Progenitor cell of endocrine pancreas (in vitro differentiated cells): Measurements from ENCODE around the gene UVSSA. TPM values are rescaled to one million over a fixed set of nuclear protein-coding genes. Genes with fewer than 3 reads are reported as not detected.
A peak's percentile ranks its signal among the peaks of the same experiment; 100 is the strongest.

ENCODE experiments used
- DNase-seq: peaks from one replicate; pipeline ENCODE4 v3.0.0; 2021; ENCODE audit warnings: low spot score; ENCODE audit not compliant: unreplicated experiment
- H3K27ac Mint-ChIP-seq: 2 replicates; pipeline ENCODE4 v1.8.0; 2021; ENCODE audit warnings: mild to moderate bottlenecking, moderate library complexity, mixed read lengths
- H3K27me3 Mint-ChIP-seq: 2 replicates; pipeline ENCODE4 v1.8.0; 2021; ENCODE audit warnings: mixed read lengths
- H3K36me3 Mint-ChIP-seq: 2 replicates; pipeline ENCODE4 v1.8.0; 2022; ENCODE audit warnings: mixed read lengths; ENCODE audit not compliant: insufficient read depth
- H3K4me1 Mint-ChIP-seq: 2 replicates; pipeline ENCODE4 v1.8.0; 2021; ENCODE audit warnings: low read depth, mixed read lengths
- H3K4me3 Mint-ChIP-seq: 2 replicates; pipeline ENCODE4 v1.8.0; 2021; ENCODE audit warnings: low read depth, mild to moderate bottlenecking, moderate library complexity, mixed read lengths
- H3K9me3 Mint-ChIP-seq: 2 replicates; pipeline ENCODE4 v1.8.0; 2021; ENCODE audit warnings: low read depth, mixed read lengths
- CTCF ChIP-seq: fragments of 200-600 bp; sonication (generic); IDR thresholded peaks from one replicate; pipeline ENCODE4 v1.5.0; 2021; ENCODE audit warnings: antibody characterized with exemption, mild to moderate bottlenecking; ENCODE audit not compliant: unreplicated experiment
- long read RNA-seq: library from polyadenylated mRNA; unstranded; transcript quantifications from one replicate; pipeline ENCODE4 v2.0.0, GENCODE V29; 2020
- total RNA-seq: library from RNA; stranded (reverse); gene quantifications from 2 replicates; pipeline ENCODE4 v1.2.1, GENCODE V29; 2021

Gene UVSSA, protein sequence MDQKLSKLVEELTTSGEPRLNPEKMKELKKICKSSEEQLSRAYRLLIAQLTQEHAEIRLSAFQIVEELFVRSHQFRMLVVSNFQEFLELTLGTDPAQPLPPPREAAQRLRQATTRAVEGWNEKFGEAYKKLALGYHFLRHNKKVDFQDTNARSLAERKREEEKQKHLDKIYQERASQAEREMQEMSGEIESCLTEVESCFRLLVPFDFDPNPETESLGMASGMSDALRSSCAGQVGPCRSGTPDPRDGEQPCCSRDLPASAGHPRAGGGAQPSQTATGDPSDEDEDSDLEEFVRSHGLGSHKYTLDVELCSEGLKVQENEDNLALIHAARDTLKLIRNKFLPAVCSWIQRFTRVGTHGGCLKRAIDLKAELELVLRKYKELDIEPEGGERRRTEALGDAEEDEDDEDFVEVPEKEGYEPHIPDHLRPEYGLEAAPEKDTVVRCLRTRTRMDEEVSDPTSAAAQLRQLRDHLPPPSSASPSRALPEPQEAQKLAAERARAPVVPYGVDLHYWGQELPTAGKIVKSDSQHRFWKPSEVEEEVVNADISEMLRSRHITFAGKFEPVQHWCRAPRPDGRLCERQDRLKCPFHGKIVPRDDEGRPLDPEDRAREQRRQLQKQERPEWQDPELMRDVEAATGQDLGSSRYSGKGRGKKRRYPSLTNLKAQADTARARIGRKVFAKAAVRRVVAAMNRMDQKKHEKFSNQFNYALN
- total RNA-seq, result 32.5 and 39.5 TPM in 2 replicates
- long read RNA-seq, partial matches to known transcripts, result 2 of 9 reads
- long read RNA-seq, other reads (novel, unspliced or antisense), result 6 of 9 reads

DNA sequence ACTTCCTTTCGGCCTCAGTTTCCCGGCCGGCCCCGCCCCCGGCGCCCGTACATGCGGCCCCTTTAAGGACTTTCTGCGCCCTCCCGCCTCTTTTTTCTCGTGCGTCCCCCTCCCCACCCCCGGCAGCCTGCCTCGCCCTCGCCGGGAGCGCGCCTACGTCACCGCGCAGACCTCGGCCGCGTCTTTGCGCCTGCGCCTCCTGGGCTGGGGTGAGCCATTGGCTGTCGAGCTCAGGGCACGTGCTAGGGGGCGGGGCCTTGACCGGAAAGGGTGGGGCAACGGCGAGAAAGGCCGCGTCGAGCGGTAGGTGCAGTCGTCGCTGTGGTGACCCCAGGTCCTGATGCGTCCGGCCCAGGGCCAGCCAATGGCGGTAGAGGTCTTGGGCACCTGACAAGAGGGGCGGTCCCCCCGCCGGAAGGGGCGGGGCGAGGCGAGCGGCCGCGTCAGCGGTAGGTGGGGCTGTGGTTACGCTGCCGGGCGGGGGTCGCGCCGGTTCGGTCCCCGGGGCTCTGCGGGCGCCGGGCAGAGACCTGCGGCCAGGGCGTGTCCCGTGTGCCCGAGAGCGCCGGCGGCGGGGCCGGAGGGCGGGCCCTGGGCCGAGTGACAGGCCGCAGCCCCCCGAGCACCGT lies at the start of gene UVSSA:
TSS of gene UVSSA (plus strand) at position 428 of the 629 bp plus-strand sequence. CDS start 884 bp downstream, outside the sequence.
- no peak for TF ChIP-seq CTCF
- H3K4me1 Mint-ChIP-seq, result peaks cover 24% of the 10 kb centered on the region
- no peaks in the 10 kb centered on the region for H3K27me3 Mint-ChIP-seq
- H3K4me3 Mint-ChIP-seq, result peak within 1 kb of the TSS; percentile 83
- H3K27ac Mint-ChIP-seq, result peak within 1 kb of the TSS; percentile 95
- no peaks in the 10 kb centered on the region for H3K9me3 Mint-ChIP-seq
- H3K36me3 Mint-ChIP-seq, result peaks cover 4% of the 10 kb centered on the region
- DNase-seq, result peak; percentile 100

DNA sequence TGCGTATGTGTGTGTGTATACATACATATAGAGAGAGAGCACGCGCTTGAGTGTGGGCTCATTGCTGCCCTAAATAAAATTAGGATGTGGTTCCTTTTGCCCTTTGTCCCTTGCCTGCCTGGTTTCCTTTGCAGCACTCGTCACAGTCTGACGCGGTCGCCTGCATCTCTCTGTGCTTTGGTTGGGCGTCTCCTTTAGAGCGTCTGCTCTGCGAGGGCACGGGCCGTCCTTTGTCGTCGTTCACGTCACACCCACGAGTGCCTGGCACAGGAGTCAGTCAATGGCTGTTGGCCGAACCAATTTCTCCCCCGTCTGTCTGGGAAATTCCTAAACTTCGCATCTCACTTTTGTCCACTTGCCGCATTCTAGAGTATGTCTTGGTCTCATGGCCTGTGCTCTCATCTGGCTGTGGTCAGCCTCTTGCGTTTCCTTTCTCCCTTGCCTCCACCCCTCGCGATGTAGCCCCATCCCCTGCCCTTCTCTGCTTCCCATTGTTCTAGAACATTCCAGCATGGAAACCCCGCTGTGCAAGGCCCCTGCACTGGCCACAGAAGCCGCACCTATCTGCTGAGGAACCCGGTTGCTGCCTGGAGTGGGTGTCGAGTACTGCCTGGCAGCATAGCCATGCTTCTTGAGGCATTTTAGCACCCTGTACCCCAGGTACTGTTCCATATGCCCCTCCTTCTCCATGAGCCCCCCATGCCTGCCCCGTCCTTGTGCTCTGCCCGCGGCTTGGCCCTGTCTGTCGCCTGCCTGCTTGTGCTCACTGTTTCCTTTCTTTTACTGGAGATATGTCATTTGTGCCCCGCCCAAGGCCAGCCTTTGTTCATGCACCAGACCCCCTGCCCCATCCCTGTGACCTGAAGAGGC lies 49.3 kb upstream of the UVSSA start:
- no peak for DNase-seq
- Mint-ChIP-seq H3K4me1 (no peaks in the 10 kb centered on the region), H3K4me3 (no peak overlapping the region), H3K36me3 (peaks cover 8% of the 10 kb centered on the region), H3K27ac (peak overlapping the region; percentile 87), H3K9me3 (no peaks in the 10 kb centered on the region), H3K27me3 (no peaks in the 10 kb centered on the region)
- no peak for TF ChIP-seq CTCF

DNA sequence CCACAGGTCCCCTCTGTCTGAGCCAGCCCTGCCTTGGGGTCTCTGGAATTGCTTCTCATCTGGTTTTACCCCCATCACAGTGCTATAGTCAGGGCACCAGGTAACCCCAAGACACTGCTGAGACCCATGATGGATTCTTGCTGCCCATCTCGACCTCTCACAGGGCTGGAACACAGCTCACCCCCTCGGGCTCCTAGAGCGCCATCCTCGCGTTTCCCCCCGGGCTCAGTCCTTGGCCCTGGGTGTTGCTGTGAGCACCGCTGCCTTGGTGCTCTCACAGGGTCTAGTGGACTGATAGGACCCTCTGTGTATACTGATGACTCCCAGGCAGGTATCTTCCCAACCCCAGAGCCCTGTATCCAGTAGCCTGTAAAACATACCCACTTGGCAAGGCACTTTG lies 48.5 kb upstream of the UVSSA start:
- no peaks in the 10 kb centered on the region for H3K9me3 Mint-ChIP-seq
- no peak for TF ChIP-seq CTCF
- H3K36me3 Mint-ChIP-seq, result peaks cover 8% of the 10 kb centered on the region
- DNase-seq, result no peak
- H3K4me3 Mint-ChIP-seq, result no peak overlapping the region
- H3K27ac Mint-ChIP-seq, result peak overlapping the region; percentile 87
- no peaks in the 10 kb centered on the region for H3K27me3 Mint-ChIP-seq
- no peaks in the 10 kb centered on the region for H3K4me1 Mint-ChIP-seq

DNA sequence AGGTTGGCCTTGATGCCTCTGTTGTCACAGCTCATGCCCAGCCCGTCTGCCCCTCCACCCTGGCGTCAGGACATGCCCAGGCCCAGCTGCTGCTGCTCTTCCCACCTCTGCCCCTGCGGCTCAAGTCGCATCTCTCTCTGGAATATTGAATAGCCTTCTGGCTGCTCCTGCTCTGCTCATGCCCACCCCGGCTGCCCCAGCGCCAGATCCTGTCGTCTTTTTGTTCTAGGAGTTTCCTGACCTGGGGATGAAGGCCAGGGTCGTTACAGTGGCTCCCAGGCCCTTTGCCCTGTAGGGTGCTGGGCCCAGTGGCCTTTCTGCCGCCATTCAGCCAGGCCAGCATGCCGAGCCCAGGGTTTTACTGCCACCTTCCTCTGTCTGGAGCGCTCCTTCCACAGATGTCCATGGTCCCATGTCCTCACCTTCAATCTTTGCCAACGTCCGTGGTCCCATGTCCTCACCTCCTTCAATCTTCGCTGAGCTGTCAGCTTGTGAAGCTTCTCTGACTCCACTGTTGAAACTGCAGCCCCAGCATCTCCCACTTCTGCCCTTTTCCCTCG lies 47.6 kb upstream of the UVSSA start:
- H3K4me1 Mint-ChIP-seq, result no peaks in the 10 kb centered on the region
- H3K27ac Mint-ChIP-seq, result peak overlapping the region; percentile 68
- no peak overlapping the region for H3K4me3 Mint-ChIP-seq
- no peak for TF ChIP-seq CTCF
- H3K36me3 Mint-ChIP-seq, result peaks cover 8% of the 10 kb centered on the region
- no peaks in the 10 kb centered on the region for H3K27me3 Mint-ChIP-seq
- H3K9me3 Mint-ChIP-seq, result no peaks in the 10 kb centered on the region
- DNase-seq, result no peak
